Neural crest cell (in vitro differentiated cells): ENCODE data around the gene PPP1R11. TPM values are rescaled to one million over a fixed set of nuclear protein-coding genes. Genes with fewer than 3 reads are reported as not detected.

Source experiments
- DNase-seq: peaks from one replicate; pipeline ENCODE4 v3.0.0; 2021; ENCODE audit warnings: low read depth, mixed read lengths, low spot score
- H3K27ac Mint-ChIP-seq: one replicate; pipeline ENCODE4 v1.8.0; 2021; ENCODE audit warnings: mild to moderate bottlenecking, mixed read lengths; ENCODE audit not compliant: unreplicated experiment
- H3K27me3 Mint-ChIP-seq: 2 replicates; pipeline ENCODE4 v1.8.0; 2021; ENCODE audit warnings: low read depth, mild to moderate bottlenecking, mixed read lengths
- H3K36me3 Mint-ChIP-seq: 2 replicates; pipeline ENCODE4 v1.8.0; 2021; ENCODE audit warnings: low read depth, mild to moderate bottlenecking, mixed read lengths
- H3K4me1 Mint-ChIP-seq: 2 replicates; pipeline ENCODE4 v1.8.0; 2021; ENCODE audit warnings: mixed read lengths
- H3K4me3 Mint-ChIP-seq: one replicate; pipeline ENCODE4 v1.8.0; 2021; ENCODE audit warnings: mild to moderate bottlenecking, mixed read lengths
- H3K9me3 Mint-ChIP-seq: 2 replicates; pipeline ENCODE4 v1.8.0; 2021; ENCODE audit warnings: mixed read lengths
- total RNA-seq: library from RNA; stranded (reverse); gene quantifications from 2 replicates; pipeline ENCODE4 v1.2.1, GENCODE V29; 2021
- TF ChIP-seq, protein P1 (sequence below): fragments of 200-600 bp; sonication (generic); conservative IDR thresholded peaks from 2 replicates; pipeline ENCODE4 v1.5.0; 2021; ENCODE audit warnings: antibody characterized with exemption, mild to moderate bottlenecking

Gene PPP1R11
- total RNA-seq, 1 donor from 2014 or later = 35.6 TPM

DNA sequence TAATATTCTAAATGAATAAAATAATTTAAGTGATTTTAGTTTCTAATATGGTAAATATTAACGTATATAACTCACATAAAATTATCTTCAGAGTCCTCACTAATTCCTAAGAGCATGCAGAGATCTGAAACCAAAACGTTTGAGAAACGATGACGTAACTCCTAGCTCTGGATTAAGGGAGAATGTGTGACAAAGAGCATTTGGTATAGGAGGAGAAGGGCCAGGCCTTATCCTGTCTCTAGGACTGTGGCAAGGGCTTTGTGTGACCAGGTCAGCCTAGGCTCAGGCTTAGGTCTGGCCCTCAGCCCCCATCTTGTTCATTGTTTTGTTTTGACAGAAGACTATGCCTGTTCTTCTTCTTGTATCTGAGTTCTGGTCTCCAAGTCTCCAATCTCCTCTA lies 25.2 kb upstream of the PPP1R11 start:
- H3K27ac Mint-ChIP-seq = no peak overlapping the region
- H3K9me3 Mint-ChIP-seq = no peaks in the 10 kb centered on the region
- H3K4me3 Mint-ChIP-seq = no peak overlapping the region
- H3K36me3 Mint-ChIP-seq = no peaks in the 10 kb centered on the region
- no peaks in the 10 kb centered on the region for H3K4me1 Mint-ChIP-seq
- DNase-seq = no peak
- H3K27me3 Mint-ChIP-seq = no peaks in the 10 kb centered on the region
- TF ChIP-seq, protein P1, sequence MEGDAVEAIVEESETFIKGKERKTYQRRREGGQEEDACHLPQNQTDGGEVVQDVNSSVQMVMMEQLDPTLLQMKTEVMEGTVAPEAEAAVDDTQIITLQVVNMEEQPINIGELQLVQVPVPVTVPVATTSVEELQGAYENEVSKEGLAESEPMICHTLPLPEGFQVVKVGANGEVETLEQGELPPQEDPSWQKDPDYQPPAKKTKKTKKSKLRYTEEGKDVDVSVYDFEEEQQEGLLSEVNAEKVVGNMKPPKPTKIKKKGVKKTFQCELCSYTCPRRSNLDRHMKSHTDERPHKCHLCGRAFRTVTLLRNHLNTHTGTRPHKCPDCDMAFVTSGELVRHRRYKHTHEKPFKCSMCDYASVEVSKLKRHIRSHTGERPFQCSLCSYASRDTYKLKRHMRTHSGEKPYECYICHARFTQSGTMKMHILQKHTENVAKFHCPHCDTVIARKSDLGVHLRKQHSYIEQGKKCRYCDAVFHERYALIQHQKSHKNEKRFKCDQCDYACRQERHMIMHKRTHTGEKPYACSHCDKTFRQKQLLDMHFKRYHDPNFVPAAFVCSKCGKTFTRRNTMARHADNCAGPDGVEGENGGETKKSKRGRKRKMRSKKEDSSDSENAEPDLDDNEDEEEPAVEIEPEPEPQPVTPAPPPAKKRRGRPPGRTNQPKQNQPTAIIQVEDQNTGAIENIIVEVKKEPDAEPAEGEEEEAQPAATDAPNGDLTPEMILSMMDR = no peak

DNA sequence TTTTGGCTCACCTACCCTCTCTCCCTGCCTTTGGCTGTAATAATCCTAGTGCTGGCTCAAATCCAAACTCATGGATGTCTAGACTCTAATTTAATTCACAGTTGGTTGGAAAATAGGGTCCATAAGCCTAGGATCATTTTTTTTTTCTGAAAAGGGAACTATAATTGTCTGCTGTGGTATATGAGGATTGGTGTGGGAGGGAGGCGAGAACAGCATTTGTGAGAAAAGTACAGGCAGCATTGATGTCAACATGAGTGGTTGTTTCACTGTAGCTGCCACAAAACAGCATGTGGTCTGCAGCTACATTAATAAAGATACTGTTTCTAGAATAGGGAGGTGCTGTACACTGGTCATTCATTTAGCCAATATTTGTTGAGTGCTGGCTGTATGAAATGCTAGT lies 24.5 kb upstream of the PPP1R11 start:
- Mint-ChIP-seq H3K27me3 (no peaks in the 10 kb centered on the region), H3K27ac (no peak overlapping the region), H3K36me3 (no peaks in the 10 kb centered on the region), H3K9me3 (no peaks in the 10 kb centered on the region), H3K4me3 (no peak overlapping the region), H3K4me1 (no peaks in the 10 kb centered on the region)
- no peak for DNase-seq
- TF ChIP-seq, protein P1 = no peak

DNA sequence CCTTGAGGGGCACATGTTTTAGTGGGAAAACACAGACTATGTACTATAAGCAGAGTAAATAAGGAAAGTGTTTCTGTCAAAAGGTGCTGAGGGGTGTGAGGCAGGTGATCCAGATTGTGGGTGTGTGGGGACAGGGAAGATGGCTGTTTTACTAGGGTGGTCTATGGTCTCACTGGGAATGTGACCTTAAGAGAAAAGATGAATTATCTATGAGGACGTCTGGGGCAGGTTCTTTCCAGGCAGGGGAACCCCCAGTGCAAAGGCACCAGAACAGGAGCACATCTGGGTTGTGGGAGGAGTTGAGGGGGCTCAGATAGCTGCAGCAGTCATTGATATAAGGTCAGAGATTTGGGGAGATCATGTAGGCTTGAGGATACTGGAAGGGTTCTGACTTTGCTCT lies 24.1 kb upstream of the PPP1R11 start:
- DNase-seq = no peak
- Mint-ChIP-seq H3K4me1 (no peaks in the 10 kb centered on the region), H3K4me3 (no peak overlapping the region), H3K27me3 (no peaks in the 10 kb centered on the region), H3K36me3 (no peaks in the 10 kb centered on the region), H3K27ac (no peak overlapping the region), H3K9me3 (no peaks in the 10 kb centered on the region)
- TF ChIP-seq, protein P1 = no peak

DNA sequence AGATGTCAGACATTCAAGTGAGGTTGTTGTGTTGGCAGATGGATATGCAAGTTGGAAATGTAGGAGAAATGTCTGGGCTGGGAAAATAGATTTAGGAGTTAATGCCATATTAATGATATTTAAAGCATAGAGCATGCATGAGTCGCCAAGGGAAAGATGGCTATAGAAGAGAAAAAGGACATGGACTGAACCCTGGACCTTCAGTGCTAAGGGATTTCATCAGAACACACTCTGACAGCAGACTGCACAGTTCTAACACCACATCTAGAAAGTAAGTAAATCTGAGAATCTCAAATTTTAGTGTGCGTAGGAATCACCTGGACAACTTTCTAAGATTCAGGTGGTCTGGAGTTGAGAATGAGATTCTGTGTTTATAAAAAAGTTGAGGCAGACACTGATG lies 23.3 kb upstream of the PPP1R11 start:
- TF ChIP-seq, protein P1 = no peak
- DNase-seq = no peak
- Mint-ChIP-seq H3K36me3 (no peaks in the 10 kb centered on the region), H3K9me3 (no peaks in the 10 kb centered on the region), H3K4me1 (no peaks in the 10 kb centered on the region), H3K27ac (no peak overlapping the region), H3K4me3 (no peak overlapping the region), H3K27me3 (no peaks in the 10 kb centered on the region)

DNA sequence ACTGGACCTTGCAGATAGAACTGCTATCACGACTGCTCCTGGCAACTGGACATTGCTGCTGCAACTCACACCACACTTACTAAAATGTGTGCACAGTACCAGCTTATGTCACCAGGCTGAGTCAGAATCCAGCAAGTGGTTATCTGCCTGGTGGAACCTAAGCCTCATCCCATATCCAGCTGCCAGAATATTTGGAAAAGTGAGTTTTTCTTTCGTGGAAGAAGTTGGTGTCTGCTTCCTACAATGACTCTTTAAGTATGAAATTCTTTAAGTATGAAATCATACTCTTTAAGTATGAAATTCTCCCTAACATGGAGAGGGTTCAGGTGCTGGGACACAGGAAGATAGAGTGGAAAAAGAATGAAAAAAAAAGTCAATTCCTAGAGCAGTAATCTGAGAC lies 22.4 kb upstream of the PPP1R11 start:
- H3K27ac Mint-ChIP-seq = no peak overlapping the region
- DNase-seq = no peak
- no peaks in the 10 kb centered on the region for H3K36me3 Mint-ChIP-seq
- H3K9me3 Mint-ChIP-seq = no peaks in the 10 kb centered on the region
- no peaks in the 10 kb centered on the region for H3K27me3 Mint-ChIP-seq
- H3K4me3 Mint-ChIP-seq = no peak overlapping the region
- TF ChIP-seq, protein P1 = no peak
- H3K4me1 Mint-ChIP-seq = no peaks in the 10 kb centered on the region

DNA sequence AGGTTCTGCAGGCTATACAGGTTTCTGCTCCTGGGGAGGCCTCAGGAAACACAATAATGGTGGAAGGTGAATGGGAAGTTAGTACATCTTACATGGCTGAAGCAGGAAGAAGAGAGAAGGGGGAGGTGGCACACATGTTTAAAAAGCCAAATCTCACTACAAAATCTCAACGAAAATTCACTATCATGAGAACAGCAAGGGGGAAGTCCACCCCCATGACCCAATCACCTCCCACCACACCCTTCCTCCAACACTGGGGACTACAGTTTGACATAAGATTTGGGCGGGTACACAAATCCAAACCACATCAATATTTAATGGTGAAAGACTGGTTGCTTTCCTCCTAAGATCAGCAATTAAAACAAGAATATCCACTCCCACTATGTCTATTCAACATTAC lies 19.8 kb upstream of the PPP1R11 start:
- no peak for DNase-seq
- Mint-ChIP-seq H3K4me1 (no peaks in the 10 kb centered on the region), H3K4me3 (no peak overlapping the region), H3K9me3 (no peaks in the 10 kb centered on the region), H3K27me3 (no peaks in the 10 kb centered on the region), H3K27ac (peak overlapping the region; percentile 8), H3K36me3 (peaks cover 3% of the 10 kb centered on the region)
- TF ChIP-seq, protein P1 = no peak
